G401.6 (cell line): ENCODE data around the gene TAAR5.
"Not testable (repeated sequence)": the region's sequence is repeated elsewhere in the genome, so short reads cannot be mapped to it uniquely, and the experiment has no call there.

Experiments used
- FAIRE-seq: peaks from 2 replicates; lab custom pipeline; 2012; peaks lifted over from hg19 to GRCh38; lab: Jason Lieb, UNC

TAAR5 gene

DNA sequence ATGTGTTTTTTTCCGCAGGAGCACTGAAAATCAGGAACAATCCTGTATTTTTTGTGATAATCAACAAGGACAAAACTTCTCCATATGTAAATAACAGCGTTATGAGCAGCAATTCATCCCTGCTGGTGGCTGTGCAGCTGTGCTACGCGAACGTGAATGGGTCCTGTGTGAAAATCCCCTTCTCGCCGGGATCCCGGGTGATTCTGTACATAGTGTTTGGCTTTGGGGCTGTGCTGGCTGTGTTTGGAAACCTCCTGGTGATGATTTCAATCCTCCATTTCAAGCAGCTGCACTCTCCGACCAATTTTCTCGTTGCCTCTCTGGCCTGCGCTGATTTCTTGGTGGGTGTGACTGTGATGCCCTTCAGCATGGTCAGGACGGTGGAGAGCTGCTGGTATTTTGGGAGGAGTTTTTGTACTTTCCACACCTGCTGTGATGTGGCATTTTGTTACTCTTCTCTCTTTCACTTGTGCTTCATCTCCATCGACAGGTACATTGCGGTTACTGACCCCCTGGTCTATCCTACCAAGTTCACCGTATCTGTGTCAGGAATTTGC is 19.2 kb downstream of the TAAR5 start, which contains the start of gene TAAR6:
Gene TAAR6, plus strand, starts transcription at position 102 of the 557 bp plus-strand sequence. Its CDS starts 0 bp downstream, at position 102.
- FAIRE-seq = no peak

DNA sequence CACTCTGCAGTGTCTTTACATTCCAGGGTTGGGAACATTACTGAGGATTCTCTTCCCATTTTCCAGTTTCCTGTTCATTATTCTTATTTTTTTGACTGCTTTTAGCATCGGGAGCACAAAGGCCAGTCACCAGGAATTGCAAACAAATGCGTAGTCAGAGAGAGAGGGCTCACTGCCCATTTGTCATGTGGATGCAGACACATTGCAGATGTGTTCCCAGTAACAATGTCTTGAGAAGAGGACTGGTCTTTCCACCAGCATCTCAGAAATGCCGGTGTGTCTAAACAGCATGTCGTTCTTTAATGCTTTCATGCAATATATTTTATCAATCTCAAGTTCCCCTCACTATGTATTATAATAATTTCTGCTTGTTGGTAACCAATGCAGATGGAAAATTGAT is 20.4 kb downstream of the TAAR5 start:
- FAIRE-seq = no peak

DNA sequence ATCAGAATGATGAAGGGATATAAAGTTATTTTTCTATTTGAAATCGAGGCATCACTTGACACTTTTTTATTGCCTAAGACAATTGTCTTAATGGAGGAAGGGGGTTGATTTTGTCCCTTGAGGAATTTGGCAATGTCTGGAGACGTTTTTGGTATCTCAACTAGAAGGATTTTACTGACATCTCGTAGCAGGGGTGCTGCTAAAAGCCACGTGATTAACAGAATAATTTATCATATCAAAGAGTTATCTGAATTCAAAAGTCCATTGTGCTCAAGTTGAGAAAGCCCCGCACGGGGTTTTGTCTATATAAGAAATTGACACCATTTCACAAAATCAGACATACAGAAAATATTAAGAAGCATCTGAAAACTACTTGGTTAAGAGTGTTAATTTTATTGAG is 20.9 kb downstream of the TAAR5 start:
- FAIRE-seq = no peak

DNA sequence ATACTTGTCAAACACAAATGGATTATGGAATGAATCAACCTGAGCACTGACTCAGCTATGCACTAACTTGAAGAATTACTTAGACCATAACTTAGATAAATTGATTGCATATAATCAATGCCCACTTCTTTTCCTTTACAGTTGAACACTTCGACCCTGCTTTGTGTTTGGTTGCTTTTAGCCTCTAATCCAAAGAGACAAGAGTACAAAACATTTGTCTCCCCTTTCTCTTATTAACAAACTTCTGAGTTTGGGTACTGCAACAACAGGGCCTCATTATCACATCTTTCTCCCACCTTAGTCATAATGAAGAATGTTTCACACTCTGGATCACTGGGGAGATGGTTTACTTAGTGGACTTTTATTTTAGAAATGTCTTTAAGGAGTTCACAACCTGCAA is 22.0 kb downstream of the TAAR5 start:
- no peak for FAIRE-seq

DNA sequence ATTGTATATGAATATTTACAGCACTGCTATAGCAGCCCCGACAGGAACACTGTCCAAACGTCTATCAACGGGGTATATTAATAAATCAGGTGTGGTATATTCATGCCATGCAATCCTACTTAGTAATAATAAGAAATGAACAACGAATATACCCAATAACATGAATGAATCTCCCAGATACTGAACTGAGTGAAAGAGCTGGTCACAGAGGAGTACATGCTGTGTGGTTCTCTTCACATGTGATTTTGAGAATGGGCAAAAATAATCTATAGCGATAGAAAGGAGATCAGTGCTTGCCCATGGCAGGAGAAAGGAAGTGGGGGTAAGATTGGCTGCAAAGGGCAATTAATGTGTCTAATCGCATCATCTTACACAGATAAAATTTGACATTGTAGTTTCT is 23.1 kb downstream of the TAAR5 start:
- no peak for FAIRE-seq

DNA sequence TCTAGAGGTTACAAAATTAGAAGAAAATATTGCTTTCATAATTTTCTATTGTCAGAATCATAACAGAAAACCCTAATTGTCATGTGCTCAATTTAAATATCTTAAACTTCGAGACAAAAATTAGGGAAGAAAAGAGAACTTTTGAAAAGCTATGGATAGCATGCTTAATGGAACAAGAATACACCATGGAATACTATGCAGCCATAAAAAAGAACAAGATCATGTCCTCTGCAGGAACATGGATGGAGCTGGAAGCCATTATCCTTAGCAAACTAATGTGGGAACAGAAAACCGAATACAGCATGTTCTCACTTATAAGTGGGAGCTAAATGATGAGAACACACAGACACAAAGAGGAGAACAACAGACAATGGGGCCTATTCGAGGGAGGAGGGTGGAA is 29.5 kb downstream of the TAAR5 start:
- FAIRE-seq = not testable (repeated sequence)

DNA sequence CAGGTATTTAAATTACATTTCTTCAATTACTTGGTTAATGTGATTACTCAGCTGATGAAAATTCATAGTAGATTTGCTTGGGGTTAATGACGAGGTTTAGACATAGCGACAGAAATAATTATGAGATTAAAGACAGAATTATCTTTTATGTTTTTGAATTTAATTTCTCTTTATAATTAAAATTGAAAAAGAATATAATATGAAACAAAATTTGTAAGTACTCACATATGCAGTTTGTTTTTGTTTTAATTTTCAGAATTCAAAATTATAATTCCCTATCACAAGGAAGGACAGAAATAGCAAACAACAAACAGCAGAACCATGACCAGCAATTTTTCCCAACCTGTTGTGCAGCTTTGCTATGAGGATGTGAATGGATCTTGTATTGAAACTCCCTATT is 37.2 kb downstream of the TAAR5 start, which contains the start of gene TAAR8:
Gene TAAR8, plus strand, starts transcription at position 301 of the 400 bp plus-strand sequence. Its CDS starts 21 bp downstream, at position 322.
- FAIRE-seq = no peak

DNA sequence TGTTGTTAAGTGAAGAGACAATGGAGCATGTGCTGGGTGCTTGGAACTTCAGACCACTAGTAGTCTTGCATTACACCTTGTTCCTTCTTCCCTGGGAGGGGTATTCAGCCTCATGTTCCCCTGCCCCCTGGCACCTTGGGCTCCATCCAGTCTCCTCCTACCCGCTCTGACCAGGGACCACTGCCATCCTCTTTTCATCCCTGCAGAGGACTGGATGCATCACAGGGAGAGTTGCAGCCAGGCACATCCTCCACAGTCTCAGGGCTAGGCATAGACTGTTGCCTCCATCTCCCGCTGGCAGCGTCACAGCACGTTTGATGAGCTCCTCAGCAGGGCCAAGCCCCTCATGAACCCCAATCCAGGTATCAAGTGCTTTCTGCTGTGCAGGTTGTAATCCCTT is 38.3 kb downstream of the TAAR5 start:
- no peak for FAIRE-seq

DNA sequence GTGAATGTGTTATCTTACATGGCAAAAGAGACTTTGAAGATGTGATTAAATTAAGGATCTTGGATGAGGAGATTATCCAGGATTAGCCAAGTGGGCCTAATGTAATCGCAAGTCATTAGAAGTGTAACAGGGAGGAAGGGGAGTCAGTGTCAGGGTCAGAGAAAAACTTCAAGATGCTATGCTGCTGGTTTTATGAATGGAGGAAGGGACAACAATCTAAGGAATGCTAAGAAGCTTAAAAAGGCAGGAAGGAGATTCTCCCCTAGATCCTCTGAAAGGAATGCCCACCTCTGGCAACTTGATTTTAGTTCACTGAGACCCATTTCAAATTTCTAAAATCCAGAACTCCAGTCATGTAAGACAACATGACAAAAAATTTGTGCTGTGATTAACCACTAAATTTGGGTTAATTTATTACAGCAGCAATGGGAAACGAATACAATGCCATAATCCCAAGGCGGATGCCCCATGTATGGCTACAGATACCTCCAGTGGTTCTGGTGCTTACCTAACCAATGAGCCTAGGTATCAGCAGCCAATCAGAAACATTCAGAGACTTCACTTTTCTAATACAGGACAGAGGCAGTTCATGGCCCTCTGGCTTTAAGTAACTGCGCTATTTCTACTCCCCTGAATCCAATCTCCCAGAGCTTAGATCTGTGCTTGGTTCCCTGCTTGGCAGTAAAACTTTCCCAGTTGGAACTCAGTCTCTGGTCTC is 40.6 kb downstream of the TAAR5 start:
- FAIRE-seq = no peak

DNA sequence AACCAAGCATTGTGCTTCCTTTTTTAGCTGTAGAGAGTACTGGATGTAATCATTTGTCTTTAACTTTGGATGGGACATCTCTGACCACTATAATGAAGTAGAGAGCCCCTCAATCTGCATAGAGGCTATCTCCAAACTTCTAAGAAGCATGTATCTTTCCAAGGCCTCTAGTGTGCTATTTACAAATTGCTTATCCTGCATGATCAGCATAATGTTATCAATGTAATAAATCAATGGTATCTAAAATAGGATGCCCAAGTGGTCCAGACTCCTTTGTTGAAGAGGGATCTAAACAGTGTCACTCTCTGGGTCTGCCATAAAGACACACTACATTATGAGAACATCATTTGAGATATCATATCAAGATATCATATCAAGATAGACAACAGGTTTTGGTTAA is 44.7 kb downstream of the TAAR5 start:
- FAIRE-seq = no peak
